Activated T-helper 17 cell treated with anti-CD3 and anti-CD28 coated beads, Interleukin-2, amount 50 U/mL, for 72 hours (primary cell): ENCODE measurements around the gene ARHGEF35. TPM values are rescaled to one million over a fixed set of nuclear protein-coding genes. Genes with fewer than 3 reads are reported as not detected.

Experiments
- ATAC-seq: fragments of 150-1000 bp; cut with Tn5 transposase; replicated peaks from 2 replicates; pipeline ENCODE4 v1.10.0; 2021; ENCODE audit warnings: mild to moderate bottlenecking, moderate library complexity
- H3K27ac Mint-ChIP-seq: one replicate; pipeline ENCODE4 v1.8.0; 2022; ENCODE audit warnings: mixed read lengths
- H3K27me3 Mint-ChIP-seq: one replicate; pipeline ENCODE4 v1.8.0; 2022; ENCODE audit warnings: mixed read lengths
- H3K36me3 Mint-ChIP-seq: one replicate; pipeline ENCODE4 v1.8.0; 2022; ENCODE audit warnings: low read depth, mild to moderate bottlenecking, mixed read lengths
- H3K4me1 Mint-ChIP-seq: one replicate; pipeline ENCODE4 v1.8.0; 2022; ENCODE audit warnings: mixed read lengths
- H3K4me3 Mint-ChIP-seq: one replicate; pipeline ENCODE4 v1.8.0; 2022; ENCODE audit warnings: mild to moderate bottlenecking, mixed read lengths
- H3K9me3 Mint-ChIP-seq: one replicate; pipeline ENCODE4 v1.8.0; 2022; ENCODE audit warnings: mixed read lengths
- total RNA-seq, 2 donors: library from RNA; stranded (reverse); gene quantifications; one replicate each; pipeline ENCODE4 v1.2.3, GENCODE V29; 2022

Gene ARHGEF35
- total RNA-seq, 2 donors from 2014 or later, result 1.1 to 5.1 TPM

- peaks cover 9% of the 10 kb centered on the region for H3K27me3 Mint-ChIP-seq
- no peak for ATAC-seq
- H3K4me3 Mint-ChIP-seq, result no peak overlapping the region
- no peak overlapping the region for H3K27ac Mint-ChIP-seq
- H3K36me3 Mint-ChIP-seq, result no peaks in the 10 kb centered on the region
- no peaks in the 10 kb centered on the region for H3K4me1 Mint-ChIP-seq
- H3K9me3 Mint-ChIP-seq, result no peaks in the 10 kb centered on the region
These were observed 53.4 kb downstream of the ARHGEF35 start for GRCh38 chr7:144142187-144142586.

- ATAC-seq, result no peak
- Mint-ChIP-seq H3K27me3 (peaks cover 3% of the 10 kb centered on the region), H3K27ac (no peak overlapping the region), H3K9me3 (no peaks in the 10 kb centered on the region), H3K4me3 (no peak overlapping the region), H3K4me1 (no peaks in the 10 kb centered on the region), H3K36me3 (no peaks in the 10 kb centered on the region)
These were observed 58.1 kb downstream of the ARHGEF35 start for GRCh38 chr7:144137501-144137900.

Other genes starting within 250 kb of the ARHGEF35 start
- gene OR2F1, start 241.0 kb downstream of the ARHGEF35 start, total RNA-seq, result not detected
- gene OR6B1, start 195.5 kb downstream of the ARHGEF35 start, total RNA-seq, result not detected
- gene OR2A5, start 146.9 kb downstream of the ARHGEF35 start, total RNA-seq, result not detected
- not detected for gene OR2A25, start 126.0 kb downstream of the ARHGEF35 start, total RNA-seq
- not detected for gene OR2A12, start 109.6 kb downstream of the ARHGEF35 start, total RNA-seq
- not detected for gene OR2A2, start 86.2 kb downstream of the ARHGEF35 start, total RNA-seq
- gene OR2A14, start 72.7 kb downstream of the ARHGEF35 start, total RNA-seq, result not detected
- gene CTAGE4, start 12.4 kb downstream of the ARHGEF35 start, total RNA-seq, result 1 to 10 TPM; 1.1 to 4.2 TPM
- gene OR2A42, start 43.8 kb upstream of the ARHGEF35 start, total RNA-seq, result not detected
- 1 to 10 TPM in 1 of 2 donors, under 1 TPM in 1; 0.80 to 5.3 TPM for gene OR2A7, start 69.0 kb upstream of the ARHGEF35 start, total RNA-seq
- gene CTAGE8, start 73.5 kb upstream of the ARHGEF35 start, total RNA-seq, result under 1 TPM; 0.28 to 0.61 TPM
- gene OR2A1, start 116.6 kb upstream of the ARHGEF35 start, total RNA-seq, result under 1 TPM in 1 of 2 donors, not detected in 1; 0.05 TPM
- gene ARHGEF5, start 159.6 kb upstream of the ARHGEF35 start, total RNA-seq, result 10 to 100 TPM in 1 of 2 donors, 1 to 10 TPM in 1; 8.2 to 17.6 TPM
- gene NOBOX, start 207.9 kb upstream of the ARHGEF35 start, total RNA-seq, result not detected